Panc1 (cell line): ENCODE data around the gene RABL6. TPM values are rescaled to one million over a fixed set of nuclear protein-coding genes. Genes with fewer than 3 reads are reported as not detected.
A peak's percentile ranks its signal among the peaks of the same experiment; 100 is the strongest.

Experiments used
- ATAC-seq: fragments of 200-7000 bp; cut with Tn5 transposase; 2 replicates; pipeline ENCODE4 v1.9.1; 2020; ENCODE audit warnings: mild to moderate bottlenecking, moderate library complexity
- BruUV-seq: library from RNA; stranded (reverse); fragments of 400-500 nt; replicated peaks from 2 replicates; lab custom pipeline; 2021; lab: Mats Ljungman, UMichigan
- CTCF ChIA-PET: fragments of 300-600 bp; sonication (Branson Sonifier 250); formaldehyde crosslinking; loops from one replicate; lab custom pipeline; 2022; ENCODE audit warnings: antibody characterized with exemption; lab: Charles Lee
- POLR2A ChIA-PET: fragments of 300-600 bp; sonication (Branson Sonifier 250); formaldehyde crosslinking; loops from one replicate; lab custom pipeline; 2022; ENCODE audit warnings: antibody characterized with exemption; lab: Charles Lee
- DNase-seq: peaks from one replicate; pipeline ENCODE4 v3.0.0-alpha.2; 2010; ENCODE audit warnings: low read depth, low spot score
- H3K27ac ChIP-seq: 2 replicates; pipeline ENCODE4 v1.5.1; 2011; ENCODE audit warnings: mild to moderate bottlenecking, low read length, inconsistent platforms
- H3K27me3 ChIP-seq: fragments of 200-500 bp; sonication (Bioruptor generic); 2 replicates; pipeline ENCODE4 v1.6.0; 2014; ENCODE audit warnings: low read length, inconsistent platforms; ENCODE audit not compliant: control insufficient read depth, insufficient read depth
- H3K36me3 ChIP-seq: fragments of 200-500 bp; sonication (Bioruptor generic); 2 replicates; pipeline ENCODE4 v1.5.1; 2014; ENCODE audit warnings: inconsistent platforms, mild to moderate bottlenecking, low read length, moderate library complexity; ENCODE audit not compliant: control insufficient read depth, insufficient read depth
- H3K4me1 ChIP-seq: 2 replicates; pipeline ENCODE4 v1.5.1; 2011; ENCODE audit warnings: inconsistent platforms, mild to moderate bottlenecking, low read length, moderate library complexity; ENCODE audit not compliant: control insufficient read depth, insufficient read depth
- H3K4me3 ChIP-seq, 2 experiments: 2 replicates each; pipeline ENCODE4 v1.5.1; 2011 to 2012; ENCODE audit warnings: low read depth in 2 of 2, low read length in 2 of 2, mild to moderate bottlenecking in 2 of 2, inconsistent platforms in 1 of 2, moderate library complexity in 1 of 2
- H3K9me3 ChIP-seq: fragments of 200-500 bp; sonication (Bioruptor generic); 2 replicates; pipeline ENCODE4 v1.5.1; 2014; ENCODE audit warnings: low read depth, mild to moderate bottlenecking, inconsistent platforms, low read length, moderate library complexity; ENCODE audit not compliant: control insufficient read depth, insufficient read depth
- POLR2AphosphoS5 ChIP-seq: IDR thresholded peaks from 2 replicates; pipeline ENCODE4 v1.6.1; 2012; ENCODE audit warnings: mild to moderate bottlenecking, low read depth, low read length, moderate library complexity
- SIN3A ChIP-seq: IDR thresholded peaks from 2 replicates; pipeline ENCODE4 v1.6.1; 2012; ENCODE audit warnings: low read depth, mild to moderate bottlenecking, low read length, moderate library complexity, borderline replicate concordance; ENCODE audit not compliant: insufficient read depth
- TCF7L2 ChIP-seq: IDR thresholded peaks from 2 replicates; pipeline ENCODE4 v1.6.1; 2011; ENCODE audit warnings: mild to moderate bottlenecking, low read depth, low read length, inconsistent platforms
- in situ Hi-C: cut with HindIII; loops from 2 replicates; pipeline ENCODE4 v1.10.0; 2016; ENCODE audit warnings: low sequenced_read_pairs, low pct_unique_long_range_greater_than_20kb
- intact Hi-C: fragments of 100-400 bp; cut with micrococcal nuclease; formaldehyde crosslinking; loops from one replicate; pipeline ENCODE4 v1.10.0; 2022; ENCODE audit not compliant: unreplicated experiment
- total RNA-seq: library from RNA; stranded (reverse); gene quantifications from one replicate; pipeline ENCODE4 v1.2.1, GENCODE V29; 2021; ENCODE audit not compliant: unreplicated experiment
- TF ChIP-seq, protein P1 (sequence below): fragments of 450-650 bp; IDR thresholded peaks from 2 replicates; pipeline ENCODE4 v1.5.1; 2017; ENCODE audit warnings: mild to moderate bottlenecking
- TF ChIP-seq, protein P2 (sequence below), 2 experiments: IDR thresholded peaks; 2 replicates each; pipeline ENCODE4 v1.6.1; 2011 to 2012; ENCODE audit warnings: low read depth in 2 of 2, control low read depth in 1 of 2, low read length in 1 of 2, mild to moderate bottlenecking in 1 of 2, moderate library complexity in 1 of 2; ENCODE audit not compliant: insufficient read depth in 1 of 2

RABL6 gene
- total RNA-seq, 1 experiment from 2014 or later, result 106 TPM

DNA sequence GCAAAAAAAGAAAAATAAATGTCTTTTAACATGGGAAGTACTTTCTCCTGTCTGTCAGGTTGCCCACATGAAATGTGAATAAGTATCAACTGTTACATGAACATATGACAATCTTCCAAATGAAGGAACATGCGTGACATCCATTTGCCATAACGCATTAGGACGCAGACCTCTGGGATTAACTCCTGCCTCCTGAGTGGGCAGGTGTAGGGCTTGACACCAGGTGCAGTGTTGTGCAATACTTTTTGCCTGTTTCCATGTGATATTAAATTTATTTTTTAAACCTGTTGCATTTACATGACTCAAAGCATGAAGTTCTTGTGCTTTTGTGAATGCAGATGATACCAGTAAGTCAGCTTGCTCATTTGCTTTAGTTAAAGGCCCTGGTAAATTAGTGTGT lies 25.3 kb upstream of the RABL6 start:
- TF ChIP-seq, protein P1, sequence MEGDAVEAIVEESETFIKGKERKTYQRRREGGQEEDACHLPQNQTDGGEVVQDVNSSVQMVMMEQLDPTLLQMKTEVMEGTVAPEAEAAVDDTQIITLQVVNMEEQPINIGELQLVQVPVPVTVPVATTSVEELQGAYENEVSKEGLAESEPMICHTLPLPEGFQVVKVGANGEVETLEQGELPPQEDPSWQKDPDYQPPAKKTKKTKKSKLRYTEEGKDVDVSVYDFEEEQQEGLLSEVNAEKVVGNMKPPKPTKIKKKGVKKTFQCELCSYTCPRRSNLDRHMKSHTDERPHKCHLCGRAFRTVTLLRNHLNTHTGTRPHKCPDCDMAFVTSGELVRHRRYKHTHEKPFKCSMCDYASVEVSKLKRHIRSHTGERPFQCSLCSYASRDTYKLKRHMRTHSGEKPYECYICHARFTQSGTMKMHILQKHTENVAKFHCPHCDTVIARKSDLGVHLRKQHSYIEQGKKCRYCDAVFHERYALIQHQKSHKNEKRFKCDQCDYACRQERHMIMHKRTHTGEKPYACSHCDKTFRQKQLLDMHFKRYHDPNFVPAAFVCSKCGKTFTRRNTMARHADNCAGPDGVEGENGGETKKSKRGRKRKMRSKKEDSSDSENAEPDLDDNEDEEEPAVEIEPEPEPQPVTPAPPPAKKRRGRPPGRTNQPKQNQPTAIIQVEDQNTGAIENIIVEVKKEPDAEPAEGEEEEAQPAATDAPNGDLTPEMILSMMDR, result no peak
- TF ChIP-seq SIN3A (no peak), TCF7L2 (no peak), POLR2AphosphoS5 (no peak)
- TF ChIP-seq, protein P2, sequence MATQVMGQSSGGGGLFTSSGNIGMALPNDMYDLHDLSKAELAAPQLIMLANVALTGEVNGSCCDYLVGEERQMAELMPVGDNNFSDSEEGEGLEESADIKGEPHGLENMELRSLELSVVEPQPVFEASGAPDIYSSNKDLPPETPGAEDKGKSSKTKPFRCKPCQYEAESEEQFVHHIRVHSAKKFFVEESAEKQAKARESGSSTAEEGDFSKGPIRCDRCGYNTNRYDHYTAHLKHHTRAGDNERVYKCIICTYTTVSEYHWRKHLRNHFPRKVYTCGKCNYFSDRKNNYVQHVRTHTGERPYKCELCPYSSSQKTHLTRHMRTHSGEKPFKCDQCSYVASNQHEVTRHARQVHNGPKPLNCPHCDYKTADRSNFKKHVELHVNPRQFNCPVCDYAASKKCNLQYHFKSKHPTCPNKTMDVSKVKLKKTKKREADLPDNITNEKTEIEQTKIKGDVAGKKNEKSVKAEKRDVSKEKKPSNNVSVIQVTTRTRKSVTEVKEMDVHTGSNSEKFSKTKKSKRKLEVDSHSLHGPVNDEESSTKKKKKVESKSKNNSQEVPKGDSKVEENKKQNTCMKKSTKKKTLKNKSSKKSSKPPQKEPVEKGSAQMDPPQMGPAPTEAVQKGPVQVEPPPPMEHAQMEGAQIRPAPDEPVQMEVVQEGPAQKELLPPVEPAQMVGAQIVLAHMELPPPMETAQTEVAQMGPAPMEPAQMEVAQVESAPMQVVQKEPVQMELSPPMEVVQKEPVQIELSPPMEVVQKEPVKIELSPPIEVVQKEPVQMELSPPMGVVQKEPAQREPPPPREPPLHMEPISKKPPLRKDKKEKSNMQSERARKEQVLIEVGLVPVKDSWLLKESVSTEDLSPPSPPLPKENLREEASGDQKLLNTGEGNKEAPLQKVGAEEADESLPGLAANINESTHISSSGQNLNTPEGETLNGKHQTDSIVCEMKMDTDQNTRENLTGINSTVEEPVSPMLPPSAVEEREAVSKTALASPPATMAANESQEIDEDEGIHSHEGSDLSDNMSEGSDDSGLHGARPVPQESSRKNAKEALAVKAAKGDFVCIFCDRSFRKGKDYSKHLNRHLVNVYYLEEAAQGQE (IDR thresholded peaks at IDR 0.05; ENCODE audit: insufficient read depth in 1 of 2, low read depth in 2 of 2, low read length in 1 of 2), result no peak
- no peak overlapping the region for H3K4me3 ChIP-seq
- H3K9me3 ChIP-seq, result no peaks in the 10 kb centered on the region
- no peaks in the 10 kb centered on the region for H3K4me1 ChIP-seq
- in situ Hi-C loops, result no loop called here
- ChIA-PET POLR2A (no interaction called here), CTCF (interaction anchor here (0.6 kb wide), 1 partner anchor 100 kb away, joined by 3 read pairs; no protein-coding TSS in a partner anchor)
- no peaks in the 10 kb centered on the region for H3K27me3 ChIP-seq
- BruUV-seq, result no TSS peak
- DNase-seq, result no peak
- intact Hi-C loops, result no loop called here
- no peak for ATAC-seq
- no peaks in the 10 kb centered on the region for H3K36me3 ChIP-seq
- H3K27ac ChIP-seq, result no peak overlapping the region

DNA sequence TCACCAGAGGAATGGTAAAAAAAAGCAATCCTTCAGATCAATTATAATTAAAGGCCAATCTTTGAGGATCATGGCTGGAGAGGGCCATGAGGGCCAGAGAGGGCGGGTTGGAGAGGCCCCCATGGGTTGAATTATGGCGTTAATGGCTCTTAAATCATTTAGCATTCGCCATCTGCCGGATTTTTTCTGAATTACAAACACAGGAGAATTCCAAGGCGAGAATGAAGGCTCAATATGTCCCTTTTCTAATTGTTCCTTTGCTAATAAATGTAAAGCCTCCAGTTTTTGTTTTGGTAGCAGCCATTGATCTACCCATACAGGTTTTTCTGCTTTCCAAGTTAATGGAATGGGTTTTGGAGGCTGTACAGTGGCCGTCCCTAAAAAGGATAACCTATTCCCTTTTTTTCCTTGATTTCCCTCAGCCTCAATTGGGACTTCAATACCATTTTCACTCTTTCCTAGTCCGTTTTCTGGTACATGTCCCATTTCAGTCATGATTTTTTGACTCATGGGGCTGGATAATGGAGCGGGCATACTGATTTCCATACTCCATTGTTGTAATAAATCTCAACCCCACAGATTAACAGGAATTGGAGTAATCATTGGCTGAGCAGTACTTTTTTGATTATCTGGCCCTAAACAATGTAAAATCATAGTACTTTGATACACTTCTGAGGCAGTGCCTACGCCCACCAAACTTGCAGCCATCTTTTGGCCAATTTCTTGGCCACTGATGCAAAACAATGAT lies 23.3 kb upstream of the RABL6 start:
- ChIA-PET CTCF (no interaction called here), POLR2A (no interaction called here)
- Histone ChIP-seq H3K4me3 (no peak overlapping the region), H3K27ac (no peak overlapping the region), H3K36me3 (no peaks in the 10 kb centered on the region), H3K9me3 (no peaks in the 10 kb centered on the region), H3K27me3 (no peaks in the 10 kb centered on the region), H3K4me1 (no peaks in the 10 kb centered on the region; the same call in 1 of the 2 replicates)
- intact Hi-C loops, result no loop called here
- no peak for ATAC-seq
- in situ Hi-C loops, result no loop called here
- DNase-seq, result no peak
- TF ChIP-seq, protein P1, result peak; percentile 72
- no peak for TF ChIP-seq POLR2AphosphoS5
- BruUV-seq, result no TSS peak
